Astrocyte of the cerebellum (primary cell): ENCODE results near the gene SFMBT1.

Experiments
- DNase-seq: peaks from one replicate; pipeline ENCODE4 v3.0.0-alpha.2; 2011; ENCODE audit warnings: low read depth
- H3K4me3 ChIP-seq: 2 replicates; pipeline ENCODE4 v1.5.1; 2011; ENCODE audit warnings: mild to moderate bottlenecking, low read depth, low read length, moderate library complexity
- CTCF ChIP-seq: IDR thresholded peaks from 2 replicates; pipeline ENCODE4 v1.5.1; 2012; ENCODE audit warnings: low read length, low read depth, moderate library complexity, mild to moderate bottlenecking; ENCODE audit errors: missing control alignments
- in situ Hi-C: cut with HindIII; loops from 2 replicates; pipeline ENCODE4 v1.10.0; 2017; ENCODE audit warnings: low sequenced_read_pairs

The SFMBT1 gene

GRCh38 chr3:52872245-52872644, 173.6 kb downstream of the SFMBT1 start:
- H3K4me3 ChIP-seq: no peak overlapping the region
- in situ Hi-C loops: no loop called here
- no peak for DNase-seq
- no peak for TF ChIP-seq CTCF

DNA sequence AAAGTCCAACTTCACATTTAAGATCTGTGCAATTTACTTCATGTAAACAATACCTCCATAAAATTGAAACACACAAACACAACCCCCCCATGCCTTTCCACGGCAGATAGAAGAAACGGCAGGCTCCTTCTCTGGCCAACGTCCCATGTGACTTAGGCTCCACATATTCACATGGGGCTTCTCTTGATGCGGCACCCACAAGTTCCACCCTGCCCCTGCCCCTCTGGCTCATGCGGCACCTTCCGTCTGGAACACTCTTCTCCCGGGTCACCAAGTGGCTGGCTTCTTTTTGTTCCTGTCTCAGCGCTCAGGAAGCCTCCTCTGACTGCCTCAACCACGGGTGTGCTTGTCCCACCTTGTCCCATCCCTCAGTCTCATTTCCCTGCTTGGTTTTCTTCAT, 174.1 kb downstream of the SFMBT1 start:
- TF ChIP-seq CTCF: no peak
- DNase-seq: no peak
- no peak overlapping the region for H3K4me3 ChIP-seq
- in situ Hi-C loops: no loop called here

GRCh38 chr3:52870471-52870870, 175.4 kb downstream of the SFMBT1 start:
- H3K4me3 ChIP-seq: no peak overlapping the region
- in situ Hi-C loops: no loop called here
- no peak for TF ChIP-seq CTCF
- no peak for DNase-seq

GRCh38 chr3:52866427-52866826, 179.4 kb downstream of the SFMBT1 start:
- in situ Hi-C loops: no loop called here
- no peak for TF ChIP-seq CTCF
- no peak for DNase-seq
- no peak overlapping the region for H3K4me3 ChIP-seq

DNA sequence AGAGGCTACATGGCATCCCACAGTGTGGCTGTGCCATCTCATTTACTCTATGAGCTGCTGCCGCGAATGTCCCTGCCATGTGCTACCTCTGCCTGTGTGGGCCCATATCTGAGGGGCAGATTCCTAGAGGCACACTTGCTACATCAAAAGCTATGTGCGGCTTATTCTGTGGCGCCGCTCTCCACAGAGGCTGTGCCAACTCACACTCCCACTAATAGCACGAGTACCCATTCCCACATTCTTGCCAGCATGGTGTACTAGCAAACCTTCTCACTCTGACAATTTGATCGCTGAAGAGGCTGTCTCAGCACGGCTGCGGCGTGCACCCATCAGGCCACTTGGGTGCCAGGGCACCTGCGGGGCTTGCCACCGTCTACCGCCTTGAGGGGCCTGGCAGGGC, 179.9 kb downstream of the SFMBT1 start:
- in situ Hi-C loops: no loop called here

GRCh38 chr3:52860424-52860768, 185.5 kb downstream of the SFMBT1 start:
- in situ Hi-C loops: no loop called here
- no peak overlapping the region for H3K4me3 ChIP-seq
- TF ChIP-seq CTCF: no peak
- no peak for DNase-seq

More for the DNA sequence above, 179.9 kb downstream of the SFMBT1 start:
- H3K4me3 ChIP-seq: no peak overlapping the region
- DNase-seq: no peak
- no peak for TF ChIP-seq CTCF
